B cell (primary cell): ENCODE data around the gene UPF1. TPM values are rescaled to one million over a fixed set of nuclear protein-coding genes. Genes with fewer than 3 reads are reported as not detected.

Experiments
- ATAC-seq: fragments of 200-7000 bp; cut with Tn5 transposase; one replicate; pipeline ENCODE4 v1.10.0; 2021; ENCODE audit warnings: low read depth, mild to moderate bottlenecking, moderate number of reproducible peaks, moderate library complexity
- CTCF ChIA-PET: fragments of 350-600 bp; sonication (Branson Sonifier 250); formaldehyde crosslinking; loops from one replicate; lab custom pipeline; 2021; ENCODE audit warnings: antibody characterized with exemption, inconsistent platforms; lab: Charles Lee
- POLR2A ChIA-PET: fragments of 350-600 bp; sonication (Branson Sonifier 250); formaldehyde crosslinking; loops from one replicate; lab custom pipeline; 2021; ENCODE audit warnings: antibody characterized with exemption; lab: Charles Lee
- DNase-seq: peaks from one replicate; pipeline ENCODE4 v3.0.0; 2013
- H2AFZ ChIP-seq: 2 replicates; pipeline ENCODE4 v1.6.1; 2012; ENCODE audit warnings: mild to moderate bottlenecking, low read depth, low read length; ENCODE audit not compliant: insufficient read depth, poor library complexity, severe bottlenecking
- H3K27ac ChIP-seq, 2 donors: 1 replicate in 1 of 2; 2 replicates in 1 of 2; pipeline ENCODE4 v1.5.1; 2012 to 2013; ENCODE audit warnings: low read length in 2 of 2, mild to moderate bottlenecking in 2 of 2, moderate library complexity in 1 of 2
- H3K27me3 ChIP-seq, 4 experiments: fragments of 200-600 bp in 1 of 4; sonication (generic) in 1 of 4; replicated peaks in 1 of 4; 1 replicate in 2 of 4; 2 replicates in 2 of 4; pipeline versions ENCODE4 v1.6.1 to v1.7.0; 2013 to 2016; ENCODE audit warnings: low read length in 3 of 4, mild to moderate bottlenecking in 2 of 4, mixed read lengths in 1 of 4, moderate library complexity in 1 of 4; ENCODE audit not compliant: insufficient read depth in 4 of 4, control insufficient read depth in 3 of 4; ENCODE audit errors: control extremely low read depth in 1 of 4
- H3K36me3 ChIP-seq, 2 experiments: replicated peaks in 1 of 2; 1 replicate in 1 of 2; 2 replicates in 1 of 2; pipeline versions ENCODE4 v1.6.1 to v1.7.1; 2013; ENCODE audit warnings: low read length in 1 of 2; ENCODE audit not compliant: insufficient read depth in 2 of 2, control insufficient read depth in 1 of 2; ENCODE audit errors: control extremely low read depth in 1 of 2, extremely low read depth in 1 of 2
- H3K4me1 ChIP-seq, 2 donors: fragments of 200-600 bp in 1 of 2; sonication (generic) in 1 of 2; 1 replicate in 1 of 2; 2 replicates in 1 of 2; pipeline versions ENCODE4 v1.5.1 to v1.6.1; 2013 to 2017; ENCODE audit warnings: low read length in 2 of 2; ENCODE audit not compliant: control insufficient read depth in 2 of 2, insufficient read depth in 2 of 2
- H3K4me2 ChIP-seq: replicated peaks from 2 replicates; pipeline ENCODE3; 2012; ENCODE audit warnings: mild to moderate bottlenecking, low read depth, low read length; ENCODE audit not compliant: poor library complexity, severe bottlenecking
- H3K4me3 ChIP-seq, 5 experiments: fragments of 200-600 bp in 1 of 5; sonication (generic) in 1 of 5; 1 replicate in 3 of 5; 2 replicates in 2 of 5; pipeline versions ENCODE4 v1.5.1 to v1.7.0; 2011 to 2016; ENCODE audit warnings: low read length in 4 of 5, mild to moderate bottlenecking in 4 of 5, low read depth in 2 of 5, control low read depth in 1 of 5, moderate library complexity in 1 of 5; ENCODE audit not compliant: insufficient read depth in 1 of 5; ENCODE audit errors: control extremely low read depth in 1 of 5, extremely low read depth in 1 of 5
- H3K79me2 ChIP-seq: fragments of 200-600 bp; sonication (generic); one replicate; pipeline ENCODE4 v1.6.0; 2016; ENCODE audit warnings: low read length; ENCODE audit not compliant: control insufficient read depth, insufficient read depth
- H3K9ac ChIP-seq: fragments of 200-600 bp; sonication (generic); 2 replicates; pipeline ENCODE4 v1.6.1; 2017; ENCODE audit warnings: mild to moderate bottlenecking, low read length, moderate library complexity
- H3K9me3 ChIP-seq, 3 donors: one replicate each; pipeline versions ENCODE4 v1.6.1 to v1.7.1; 2013; ENCODE audit warnings: low read length in 2 of 3; ENCODE audit not compliant: control insufficient read depth in 2 of 3, insufficient read depth in 1 of 3; ENCODE audit errors: control extremely low read depth in 1 of 3
- H4K20me1 ChIP-seq: 2 replicates; pipeline ENCODE4 v1.6.0; 2012; ENCODE audit warnings: mild to moderate bottlenecking, low read length; ENCODE audit not compliant: insufficient read depth, control insufficient read depth, poor library complexity, severe bottlenecking
- H3K27ac Mint-ChIP-seq: one replicate; pipeline ENCODE4 v1.8.0; 2021; ENCODE audit warnings: mixed read lengths
- H3K27me3 Mint-ChIP-seq: one replicate; pipeline ENCODE4 v1.8.0; 2021; ENCODE audit warnings: mixed read lengths
- H3K4me1 Mint-ChIP-seq: one replicate; pipeline ENCODE4 v1.8.0; 2021; ENCODE audit warnings: mixed read lengths
- H3K4me3 Mint-ChIP-seq: one replicate; pipeline ENCODE4 v1.8.0; 2021; ENCODE audit warnings: mixed read lengths
- H3K9me3 Mint-ChIP-seq: one replicate; pipeline ENCODE4 v1.8.0; 2022; ENCODE audit warnings: mixed read lengths; ENCODE audit not compliant: insufficient read depth
- EZH2 ChIP-seq: IDR thresholded peaks from 2 replicates; pipeline ENCODE4 v1.6.1; 2012; ENCODE audit warnings: borderline replicate concordance, low read depth, mild to moderate bottlenecking, moderate library complexity, low read length; ENCODE audit not compliant: insufficient read depth, poor library complexity, severe bottlenecking
- WGBS: methylation state at CpG from one replicate; pipeline ENCODE4 v1.1.5; 2013; ENCODE audit warnings: missing lambda C conversion rate; ENCODE audit not compliant: insufficient coverage; 5-methylcytosine and 5-hydroxymethylcytosine counted together
- intact Hi-C: fragments of 100-400 bp; cut with micrococcal nuclease; formaldehyde crosslinking; loops from one replicate; pipeline ENCODE4 v1.10.0; 2022
- polyA plus RNA-seq: library from polyadenylated mRNA; depleted of rRNA; stranded (reverse); fragments of >200 nt; gene quantifications from 2 replicates; pipeline ENCODE4 v1.2.3, GENCODE V29; 2012
- total RNA-seq, 2 donors: library from RNA; stranded (reverse); fragments of 120-200 nt in 1 of 2; gene quantifications; 1 replicate in 1 of 2; 2 replicates in 1 of 2; pipeline versions ENCODE4 v1.2.3 to v1.2.4, GENCODE V29; 2013 to 2022
- TF ChIP-seq, protein P1 (sequence below): fragments of 200-600 bp; IDR thresholded peaks from one replicate; pipeline ENCODE4 v1.8.0; 2022; ENCODE audit warnings: antibody characterized with exemption, mild to moderate bottlenecking

The UPF1 gene
- total and polyA plus RNA-seq, 2 donors (not counting 1 experiment from before 2014, with no cell fraction given) = 51.9 to 98.6 TPM

- WGBS = 99% methylated on average over 33 of the region's 33 CpGs
- ChIA-PET POLR2A (interaction anchor here (0.5 kb wide), 1 partner anchor 319 kb away, joined by 3 read pairs; no protein-coding TSS in a partner anchor), CTCF (interaction anchor here (0.8 kb wide), 1 partner anchor 406 kb away, joined by 3 read pairs; no protein-coding TSS in a partner anchor)
- H3K27me3 ChIP-seq = no peaks in the 10 kb centered on the region
- H2AFZ ChIP-seq = no peak overlapping the region
- no peak for DNase-seq
- H3K4me1 ChIP-seq = peaks cover 2 to 17% of the 10 kb centered on the region in 2 donors
- no peak overlapping the region for H3K4me3 Mint-ChIP-seq
- peaks cover 10% of the 10 kb centered on the region for H3K4me1 Mint-ChIP-seq
- H3K36me3 ChIP-seq = peaks cover 0 to 85% of the 10 kb centered on the region in 2 experiments
- intact Hi-C loops = no loop called here
- H3K4me3 ChIP-seq = no peak overlapping the region
- H3K9me3 ChIP-seq = peaks cover 0 to 3% (median 0%) of the 10 kb centered on the region in 3 donors
- H3K9me3 Mint-ChIP-seq = no peaks in the 10 kb centered on the region
- H3K79me2 ChIP-seq = peaks cover 3% of the 10 kb centered on the region
- H3K27ac ChIP-seq = no peak overlapping the region
- no peak for ATAC-seq
- TF ChIP-seq, protein P1, sequence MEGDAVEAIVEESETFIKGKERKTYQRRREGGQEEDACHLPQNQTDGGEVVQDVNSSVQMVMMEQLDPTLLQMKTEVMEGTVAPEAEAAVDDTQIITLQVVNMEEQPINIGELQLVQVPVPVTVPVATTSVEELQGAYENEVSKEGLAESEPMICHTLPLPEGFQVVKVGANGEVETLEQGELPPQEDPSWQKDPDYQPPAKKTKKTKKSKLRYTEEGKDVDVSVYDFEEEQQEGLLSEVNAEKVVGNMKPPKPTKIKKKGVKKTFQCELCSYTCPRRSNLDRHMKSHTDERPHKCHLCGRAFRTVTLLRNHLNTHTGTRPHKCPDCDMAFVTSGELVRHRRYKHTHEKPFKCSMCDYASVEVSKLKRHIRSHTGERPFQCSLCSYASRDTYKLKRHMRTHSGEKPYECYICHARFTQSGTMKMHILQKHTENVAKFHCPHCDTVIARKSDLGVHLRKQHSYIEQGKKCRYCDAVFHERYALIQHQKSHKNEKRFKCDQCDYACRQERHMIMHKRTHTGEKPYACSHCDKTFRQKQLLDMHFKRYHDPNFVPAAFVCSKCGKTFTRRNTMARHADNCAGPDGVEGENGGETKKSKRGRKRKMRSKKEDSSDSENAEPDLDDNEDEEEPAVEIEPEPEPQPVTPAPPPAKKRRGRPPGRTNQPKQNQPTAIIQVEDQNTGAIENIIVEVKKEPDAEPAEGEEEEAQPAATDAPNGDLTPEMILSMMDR = no peak
- TF ChIP-seq EZH2 = no peak
- H3K4me2 ChIP-seq = no peak overlapping the region
- no peaks in the 10 kb centered on the region for H3K27me3 Mint-ChIP-seq
- no peak overlapping the region for H3K27ac Mint-ChIP-seq
- H3K9ac ChIP-seq = no peak overlapping the region
- H4K20me1 ChIP-seq = peaks cover 61% of the 10 kb centered on the region
Observed at GRCh38 chr19:18862976-18863842, 31.4 kb downstream of the UPF1 start.
